IPS DF 4.7 (cell line): Measurements from ENCODE around the gene CCDC136.
A peak's percentile ranks its signal among the peaks of the same experiment; 100 is the strongest.

Experiments used
- DNase-seq: peaks from one replicate; pipeline ENCODE4 v3.0.0-alpha.2; 2013; ENCODE audit warnings: low spot score; ENCODE audit errors: extremely low read depth

CCDC136 gene

GRCh38 chr7:128777156-128778123 lies 14.3 kb upstream of the CCDC136 start:
- no peak for DNase-seq

- no peak for DNase-seq
Observed at GRCh38 chr7:128778946-128779345, 12.8 kb upstream of the CCDC136 start.

GRCh38 chr7:128781126-128781525 lies 10.6 kb upstream of the CCDC136 start:
- DNase-seq = no peak

- DNase-seq = no peak
Observed at GRCh38 chr7:128781851-128782250, 9.9 kb upstream of the CCDC136 start.

- peak; percentile 79 for DNase-seq
Observed at GRCh38 chr7:128783143-128783861, 8.5 kb upstream of the CCDC136 start.

GRCh38 chr7:128785738-128786137 lies 6.0 kb upstream of the CCDC136 start:
- no peak for DNase-seq

- DNase-seq = no peak
Observed at GRCh38 chr7:128788446-128789412, 3.0 kb upstream of the CCDC136 start.

GRCh38 chr7:128790315-128791041 lies 1.3 kb upstream of the CCDC136 start:
- no peak for DNase-seq

GRCh38 chr7:128791972-128792327 lies 182 bp downstream of the CCDC136 start:
- DNase-seq = no peak

- DNase-seq = no peak
Observed at GRCh38 chr7:128792471-128793180, 858 bp downstream of the CCDC136 start.

- DNase-seq = no peak
Observed at GRCh38 chr7:128793181-128793547, 1.4 kb downstream of the CCDC136 start.

- DNase-seq = no peak
Observed at GRCh38 chr7:128794020-128794419, 2.3 kb downstream of the CCDC136 start.

- no peak for DNase-seq
Observed at GRCh38 chr7:128794436-128794835, 2.7 kb downstream of the CCDC136 start.

GRCh38 chr7:128795129-128795528 lies 3.4 kb downstream of the CCDC136 start:
- no peak for DNase-seq

GRCh38 chr7:128796327-128796726 lies 4.6 kb downstream of the CCDC136 start:
- DNase-seq = no peak

- DNase-seq = no peak
Observed at GRCh38 chr7:128799451-128799850, 7.7 kb downstream of the CCDC136 start.

GRCh38 chr7:128800567-128800966 lies 8.8 kb downstream of the CCDC136 start:
- DNase-seq = no peak

- no peak for DNase-seq
Observed at GRCh38 chr7:128801003-128801402, 9.2 kb downstream of the CCDC136 start.

GRCh38 chr7:128801667-128802418 lies 10.1 kb downstream of the CCDC136 start:
- no peak for DNase-seq
